CD4-positive, alpha-beta T cell (primary cell): ENCODE results near the gene BTAF1. TPM values are rescaled to one million over a fixed set of nuclear protein-coding genes. Genes with fewer than 3 reads are reported as not detected.

Experiments used
- ATAC-seq: fragments of 200-7000 bp; cut with Tn5 transposase; one replicate; pipeline ENCODE4 v1.10.0; 2022; ENCODE audit warnings: mild to moderate bottlenecking; ENCODE audit not compliant: poor library complexity
- CTCF ChIA-PET: fragments of 350-600 bp; sonication (Branson Sonifier 250); formaldehyde crosslinking; loops from one replicate; lab custom pipeline; 2021; ENCODE audit warnings: antibody characterized with exemption, inconsistent platforms; lab: Charles Lee
- POLR2A ChIA-PET: fragments of 350-600 bp; sonication (Branson Sonifier 250); formaldehyde crosslinking; loops from one replicate; lab custom pipeline; 2021; ENCODE audit warnings: antibody characterized with exemption, inconsistent platforms; lab: Charles Lee
- DNase-seq, 14 experiments: peaks; one replicate each; pipeline ENCODE4 v3.0.0-alpha.2; 2013 to 2020; ENCODE audit warnings: mixed read lengths in 2 of 14
- H3K27ac ChIP-seq, 2 donors: one replicate each; pipeline versions ENCODE4 v1.5.1 to v1.7.0; 2013; ENCODE audit warnings: low read length in 2 of 2, low read depth in 1 of 2, mild to moderate bottlenecking in 1 of 2
- H3K27me3 ChIP-seq, 2 experiments: 1 replicate in 1 of 2; 2 replicates in 1 of 2; pipeline versions ENCODE4 v1.6.1 to v1.7.0; 2013; ENCODE audit warnings: low read length in 2 of 2, control low read depth in 1 of 2, mild to moderate bottlenecking in 1 of 2, moderate library complexity in 1 of 2; ENCODE audit not compliant: insufficient read depth in 2 of 2, control insufficient read depth in 1 of 2
- H3K36me3 ChIP-seq: one replicate; pipeline ENCODE4 v1.6.1; 2013; ENCODE audit warnings: low read length, control low read depth; ENCODE audit not compliant: insufficient read depth
- H3K4me1 ChIP-seq: one replicate; pipeline ENCODE4 v1.6.1; 2013; ENCODE audit warnings: low read length, control low read depth; ENCODE audit not compliant: insufficient read depth
- H3K4me3 ChIP-seq: one replicate; pipeline ENCODE4 v1.5.1; 2013; ENCODE audit warnings: mild to moderate bottlenecking, low read length, moderate library complexity
- H3K9me3 ChIP-seq, 2 experiments: 1 replicate in 1 of 2; 2 replicates in 1 of 2; pipeline versions ENCODE4 v1.6.1 to v1.7.0; 2013; ENCODE audit warnings: low read length in 2 of 2, mild to moderate bottlenecking in 2 of 2, control low read depth in 1 of 2, moderate library complexity in 1 of 2; ENCODE audit not compliant: control insufficient read depth in 1 of 2, insufficient read depth in 1 of 2
- H3K27ac Mint-ChIP-seq: one replicate; pipeline ENCODE4 v1.8.0; 2020; ENCODE audit warnings: mixed read lengths
- H3K27me3 Mint-ChIP-seq: one replicate; pipeline ENCODE4 v1.8.0; 2021; ENCODE audit warnings: mixed read lengths
- H3K36me3 Mint-ChIP-seq: one replicate; pipeline ENCODE4 v1.8.0; 2021; ENCODE audit warnings: low read depth, mixed read lengths
- H3K4me1 Mint-ChIP-seq: one replicate; pipeline ENCODE4 v1.8.0; 2021; ENCODE audit warnings: low read depth, mixed read lengths
- H3K4me3 Mint-ChIP-seq: one replicate; pipeline ENCODE4 v1.8.0; 2020; ENCODE audit warnings: mild to moderate bottlenecking, mixed read lengths
- H3K9me3 Mint-ChIP-seq: one replicate; pipeline ENCODE4 v1.8.0; 2020; ENCODE audit warnings: mixed read lengths
- intact Hi-C, 2 experiments: fragments of 100-400 bp; cut with DNase I in 1 of 2; cut with micrococcal nuclease in 1 of 2; formaldehyde crosslinking; loops; one replicate each; pipeline versions ENCODE4 v1.15.1 to v1.9.0; 2023 to 2025; cut with DNase I, micrococcal nuclease
- total RNA-seq, 174 experiments: library from RNA in 2 of 174; stranded (reverse) in 2 of 174; gene quantifications; one replicate each; pipeline ENCODE4 v1.2.3 and lab custom pipeline; 2021 to 2026
- TF ChIP-seq, protein P1 (sequence below): fragments of 200-600 bp; IDR thresholded peaks from one replicate; pipeline ENCODE4 v1.8.0; 2022; ENCODE audit warnings: antibody characterized with exemption, mild to moderate bottlenecking

Gene BTAF1
- total RNA-seq, 2 experiments from 2014 or later = 80.8 to 85.8 TPM

DNA sequence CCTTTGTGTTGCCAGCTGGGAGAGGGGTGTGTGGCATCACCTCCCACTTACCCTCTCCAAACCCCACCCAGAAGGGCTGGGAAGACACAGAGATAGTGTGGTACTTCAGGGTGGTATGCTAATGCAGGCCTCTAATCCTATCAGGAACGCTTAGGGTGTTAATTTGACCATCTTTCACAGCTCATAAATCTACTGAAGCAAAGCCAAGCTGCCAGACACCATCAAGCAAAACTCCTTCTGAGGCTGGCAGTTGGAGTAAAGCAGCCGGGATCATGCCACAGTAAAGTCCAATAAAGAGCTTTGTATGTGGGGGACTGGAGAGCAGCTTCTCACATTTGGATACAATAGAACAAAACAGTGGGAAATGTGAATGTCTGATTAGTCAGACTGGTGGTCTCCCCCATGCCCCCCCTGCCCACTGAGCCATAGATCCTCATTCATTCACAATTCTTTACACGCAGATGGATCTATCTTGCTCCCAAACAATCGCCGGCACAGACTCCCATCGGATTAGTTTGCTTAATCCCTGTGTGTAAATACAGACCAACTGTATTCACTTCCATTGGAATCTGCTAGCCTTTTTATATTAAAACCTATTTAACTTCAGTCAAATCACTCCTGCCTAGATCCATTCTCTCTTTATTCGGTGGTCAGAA, 43.9 kb upstream of the BTAF1 start:
- DNase-seq = no peak
- no peak overlapping the region for H3K4me3 ChIP-seq
- H3K4me1 Mint-ChIP-seq = no peaks in the 10 kb centered on the region
- no peaks in the 10 kb centered on the region for H3K36me3 ChIP-seq
- H3K4me3 Mint-ChIP-seq = no peak overlapping the region
- no peak overlapping the region for H3K27ac Mint-ChIP-seq
- H3K9me3 ChIP-seq = no peaks in the 10 kb centered on the region
- no peaks in the 10 kb centered on the region for H3K27me3 Mint-ChIP-seq
- ChIA-PET CTCF (no interaction called here), POLR2A (no interaction called here)
- no peaks in the 10 kb centered on the region for H3K36me3 Mint-ChIP-seq
- peaks cover 5% of the 10 kb centered on the region for H3K9me3 Mint-ChIP-seq
- no peak for ATAC-seq
- intact Hi-C loops = no loop called here
- no peaks in the 10 kb centered on the region for H3K27me3 ChIP-seq
- no peaks in the 10 kb centered on the region for H3K4me1 ChIP-seq
- H3K27ac ChIP-seq = no peak overlapping the region
- TF ChIP-seq, protein P1, sequence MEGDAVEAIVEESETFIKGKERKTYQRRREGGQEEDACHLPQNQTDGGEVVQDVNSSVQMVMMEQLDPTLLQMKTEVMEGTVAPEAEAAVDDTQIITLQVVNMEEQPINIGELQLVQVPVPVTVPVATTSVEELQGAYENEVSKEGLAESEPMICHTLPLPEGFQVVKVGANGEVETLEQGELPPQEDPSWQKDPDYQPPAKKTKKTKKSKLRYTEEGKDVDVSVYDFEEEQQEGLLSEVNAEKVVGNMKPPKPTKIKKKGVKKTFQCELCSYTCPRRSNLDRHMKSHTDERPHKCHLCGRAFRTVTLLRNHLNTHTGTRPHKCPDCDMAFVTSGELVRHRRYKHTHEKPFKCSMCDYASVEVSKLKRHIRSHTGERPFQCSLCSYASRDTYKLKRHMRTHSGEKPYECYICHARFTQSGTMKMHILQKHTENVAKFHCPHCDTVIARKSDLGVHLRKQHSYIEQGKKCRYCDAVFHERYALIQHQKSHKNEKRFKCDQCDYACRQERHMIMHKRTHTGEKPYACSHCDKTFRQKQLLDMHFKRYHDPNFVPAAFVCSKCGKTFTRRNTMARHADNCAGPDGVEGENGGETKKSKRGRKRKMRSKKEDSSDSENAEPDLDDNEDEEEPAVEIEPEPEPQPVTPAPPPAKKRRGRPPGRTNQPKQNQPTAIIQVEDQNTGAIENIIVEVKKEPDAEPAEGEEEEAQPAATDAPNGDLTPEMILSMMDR = no peak

DNA sequence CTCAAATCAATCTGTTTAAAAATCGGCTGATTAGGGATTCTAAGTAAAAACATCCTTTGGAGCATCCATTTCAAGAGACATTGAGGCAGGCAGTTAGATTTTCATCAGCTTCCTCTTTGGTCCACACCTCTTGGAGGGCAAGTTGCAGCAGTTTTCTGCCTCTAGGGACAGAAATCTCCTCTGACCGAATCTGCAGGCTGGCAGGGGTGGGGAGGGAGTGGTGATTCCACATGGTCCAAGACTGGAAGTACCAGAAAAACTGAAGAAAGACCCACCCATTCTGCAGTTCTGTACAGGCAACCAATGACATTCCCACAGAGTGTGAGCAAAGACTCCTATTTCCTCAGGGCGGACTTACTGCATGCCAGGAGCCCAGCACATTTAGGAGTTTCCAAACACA, 43.3 kb upstream of the BTAF1 start:
- CTCF ChIA-PET = no interaction called here
- no peaks in the 10 kb centered on the region for H3K4me1 Mint-ChIP-seq

DNA sequence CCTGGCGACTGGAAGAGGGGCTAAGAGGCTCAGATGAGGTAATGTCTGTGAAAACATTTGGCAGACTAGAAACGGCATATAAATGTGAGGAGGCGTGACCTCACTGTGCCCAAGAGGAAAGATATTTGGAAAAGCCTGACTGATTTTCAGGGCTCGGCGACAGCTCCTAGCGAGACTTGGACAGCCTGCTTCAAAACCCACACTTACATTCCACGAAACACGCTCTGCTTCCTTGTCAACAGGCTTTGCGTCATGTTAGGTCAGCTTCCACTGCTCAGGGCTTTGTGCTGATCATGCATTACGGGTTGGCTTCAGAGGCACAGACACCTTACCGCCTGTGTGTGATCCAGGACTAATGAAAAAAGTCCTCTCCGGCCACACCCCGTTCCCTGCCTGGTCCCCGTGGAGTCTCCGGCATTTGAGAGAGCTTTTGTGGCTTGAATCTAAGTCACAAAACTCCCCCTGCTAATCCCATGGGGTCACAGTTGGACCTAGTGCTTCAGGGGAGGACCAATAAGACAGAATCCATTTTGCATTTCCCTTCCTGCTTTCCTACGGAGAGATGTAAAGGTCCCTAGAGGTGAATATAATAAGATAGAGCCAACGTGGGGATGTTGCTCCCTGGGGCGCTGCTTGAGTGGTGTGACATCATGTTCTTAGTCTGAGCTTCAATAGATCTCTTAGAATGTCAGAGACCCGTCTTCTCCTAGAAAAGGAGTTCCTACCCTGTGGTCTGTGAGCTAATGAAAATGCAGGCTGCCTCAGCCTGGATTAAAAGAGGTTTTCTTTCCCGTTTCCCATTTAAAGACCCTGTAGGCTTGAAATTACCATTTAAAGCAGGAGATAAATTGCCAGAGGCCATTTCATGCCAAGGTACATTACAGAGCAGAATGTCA, 39.8 kb upstream of the BTAF1 start:
- ATAC-seq (no peak), DNase-seq (no peak)
- Mint-ChIP-seq H3K4me3 (no peak overlapping the region), H3K27ac (no peak overlapping the region), H3K4me1 (peaks cover 8% of the 10 kb centered on the region), H3K27me3 (peaks cover 7% of the 10 kb centered on the region), H3K36me3 (no peaks in the 10 kb centered on the region), H3K9me3 (peaks cover 5% of the 10 kb centered on the region)
- Histone ChIP-seq H3K4me1 (peaks cover 9% of the 10 kb centered on the region), H3K27me3 (no peaks in the 10 kb centered on the region), H3K4me3 (no peak overlapping the region), H3K27ac (no peak overlapping the region), H3K36me3 (no peaks in the 10 kb centered on the region), H3K9me3 (no peaks in the 10 kb centered on the region)
- intact Hi-C loops = no loop called here
- TF ChIP-seq, protein P1 = no peak
- ChIA-PET CTCF (no interaction called here), POLR2A (no interaction called here)

More for the DNA sequence above, 43.3 kb upstream of the BTAF1 start:
- no peaks in the 10 kb centered on the region for H3K36me3 ChIP-seq
- DNase-seq (no peak), ATAC-seq (no peak)
- no peak overlapping the region for H3K27ac ChIP-seq
- no peaks in the 10 kb centered on the region for H3K4me1 ChIP-seq
- Mint-ChIP-seq H3K27ac (no peak overlapping the region), H3K27me3 (no peaks in the 10 kb centered on the region), H3K4me3 (no peak overlapping the region), H3K36me3 (no peaks in the 10 kb centered on the region), H3K9me3 (peaks cover 5% of the 10 kb centered on the region)
- H3K27me3 ChIP-seq = no peaks in the 10 kb centered on the region
- H3K9me3 ChIP-seq = no peaks in the 10 kb centered on the region
- POLR2A ChIA-PET = interaction anchor here (0.8 kb wide), 1 partner anchor 82 kb away, joined by 3 read pairs; no protein-coding TSS in a partner anchor
- TF ChIP-seq, protein P1 = no peak
- no peak overlapping the region for H3K4me3 ChIP-seq
- intact Hi-C loops = no loop called here
